ENCODE measurements around the gene SCIN.
"Not testable (repeated sequence)": the region's sequence is repeated elsewhere in the genome, so short reads cannot be mapped to it uniquely, and the experiment has no call there.

The SCIN gene

DNA sequence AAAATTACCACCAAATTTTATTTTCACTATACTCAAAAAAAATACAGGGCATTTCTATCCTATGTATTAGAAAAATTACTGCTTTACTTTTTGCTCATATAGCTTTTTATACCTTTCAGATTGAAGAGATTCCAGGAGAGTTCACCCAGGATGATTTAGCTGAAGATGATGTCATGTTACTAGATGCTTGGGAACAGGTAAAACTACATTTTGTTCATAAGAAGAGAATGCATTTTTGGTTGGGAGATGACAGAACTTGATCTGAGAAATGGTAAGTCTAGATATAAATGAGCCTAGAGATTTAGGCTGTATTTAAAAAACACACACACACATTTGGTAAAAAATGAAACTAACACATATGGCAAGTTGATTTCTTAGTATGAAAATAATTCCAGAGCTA is 78.8 kb downstream of the SCIN start:
- no peak for DNase-seq

- DNase-seq, result no peak
These were observed 79.6 kb downstream of the SCIN start for GRCh38 chr7:12650080-12650479.

DNA sequence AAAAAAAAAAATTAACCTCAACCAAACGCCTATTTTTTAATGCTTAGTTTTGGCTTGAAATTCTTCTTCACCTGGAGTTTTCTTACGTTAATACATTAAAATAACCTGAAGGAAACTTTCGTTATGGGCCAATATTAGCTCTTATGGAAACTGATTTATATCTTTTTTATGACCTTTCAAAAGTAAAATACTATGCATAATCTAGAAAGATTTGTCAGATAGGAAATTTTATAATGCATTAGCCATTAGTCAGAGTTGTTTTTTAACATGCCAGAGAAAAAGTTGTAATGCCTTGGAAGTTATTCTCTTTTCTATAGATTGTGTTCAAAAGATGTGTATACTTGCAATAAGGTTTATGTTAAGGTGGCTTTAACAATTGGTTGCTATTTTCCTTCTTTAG is 82.6 kb downstream of the SCIN start:
- no peak for DNase-seq

- no peak for DNase-seq
These were observed 83.0 kb downstream of the SCIN start for GRCh38 chr7:12653518-12653917.

DNA sequence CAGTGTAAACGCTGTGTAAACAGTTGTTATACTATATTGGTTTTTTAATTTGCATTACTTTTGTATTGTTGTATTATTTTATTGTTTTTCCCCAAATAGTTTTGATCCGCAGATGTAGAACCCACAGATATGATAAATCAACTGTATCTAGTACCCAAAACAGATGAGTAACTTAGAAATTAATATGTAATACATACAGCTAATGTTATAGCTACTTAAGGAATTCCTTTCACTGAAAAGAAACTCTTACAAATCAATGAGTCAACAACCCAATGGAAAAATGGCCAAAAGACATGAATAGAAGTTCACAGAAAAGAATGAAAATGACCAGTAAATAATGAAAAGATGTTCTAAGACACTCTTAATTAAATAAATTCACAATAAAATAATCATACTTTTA is 84.6 kb downstream of the SCIN start:
- no peak for DNase-seq

GRCh38 chr7:12660423-12660822 is 89.9 kb downstream of the SCIN start:
- not testable (repeated sequence) for DNase-seq

DNA sequence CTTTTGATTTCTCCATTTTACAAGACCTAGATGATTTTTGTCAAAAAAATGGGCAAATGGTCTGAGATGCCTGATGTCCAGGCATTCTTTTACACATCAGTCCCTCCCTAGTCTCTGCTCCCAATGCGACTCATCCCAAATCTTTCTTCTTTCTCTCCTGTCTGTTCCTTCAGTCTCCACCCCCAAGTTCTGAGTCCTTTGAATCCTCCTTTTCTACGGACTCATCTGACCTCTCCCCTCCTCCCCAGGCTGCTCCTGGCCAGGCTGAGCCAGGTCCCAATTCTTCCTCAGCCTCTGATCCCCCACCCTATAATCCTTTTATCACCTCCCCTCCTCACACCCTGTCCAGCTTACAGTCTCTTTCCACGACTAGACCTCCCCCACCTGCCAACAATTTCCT is 90.5 kb downstream of the SCIN start:
- not testable (repeated sequence) for DNase-seq

GRCh38 chr7:12661581-12661980 is 91.1 kb downstream of the SCIN start:
- DNase-seq, result no peak

- no peak for DNase-seq
These were observed 99.6 kb downstream of the SCIN start for GRCh38 chr7:12670000-12670729.

DNA sequence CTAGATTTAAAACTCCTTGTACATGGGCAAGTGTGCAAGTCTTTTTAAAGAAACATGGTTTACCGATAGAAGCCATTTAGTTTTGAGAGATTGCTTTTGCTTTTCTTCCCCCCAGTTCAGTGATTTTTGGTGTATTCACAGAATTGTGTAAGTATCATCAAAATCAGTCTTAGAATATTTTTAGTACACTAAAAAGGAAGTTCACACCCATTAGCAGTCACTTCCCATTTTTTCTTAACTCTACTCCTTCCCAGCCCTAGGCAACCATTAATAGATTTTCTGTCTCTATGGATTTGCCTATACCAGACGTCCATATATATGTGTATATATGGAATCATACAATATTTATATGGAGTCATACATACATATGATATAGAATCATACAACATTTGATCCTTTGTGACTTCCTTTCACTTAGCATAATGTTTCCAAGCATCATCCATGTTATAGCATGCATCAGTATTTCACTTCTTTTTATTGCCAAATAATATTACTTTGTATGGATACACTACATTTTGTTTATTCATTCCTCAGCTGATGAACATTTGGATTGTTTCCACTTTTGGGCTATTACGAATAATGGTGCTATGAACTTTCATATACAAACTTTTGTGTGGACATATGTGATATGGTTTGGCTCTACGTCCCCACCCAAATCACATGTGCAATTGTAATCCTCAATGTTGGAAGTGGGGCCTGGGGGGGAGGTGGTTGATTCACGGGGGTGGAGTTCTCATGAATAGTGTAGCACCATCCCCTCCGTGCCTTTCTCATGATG is 100.4 kb downstream of the SCIN start:
- DNase-seq, result no peak

DNA sequence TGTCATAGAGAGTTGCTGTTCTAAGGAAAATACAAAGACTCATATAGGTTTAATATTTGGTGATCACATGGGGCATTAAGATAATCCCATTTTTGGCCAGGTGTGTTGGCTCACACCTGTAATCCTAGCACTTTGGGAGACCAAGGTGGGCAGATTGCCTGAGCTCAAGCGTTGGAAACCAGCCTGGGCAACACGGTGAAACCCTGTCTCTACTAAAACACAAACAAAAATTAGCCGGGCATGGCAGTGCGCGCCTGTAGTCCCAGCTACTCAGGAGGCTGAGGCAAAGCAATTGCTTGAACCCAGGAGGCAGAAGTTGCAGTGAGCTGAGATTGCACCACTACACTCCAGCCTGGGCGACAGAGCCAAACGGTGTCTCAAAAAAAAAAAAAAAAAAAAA is 102.9 kb downstream of the SCIN start:
- DNase-seq, result not testable (repeated sequence)

DNA sequence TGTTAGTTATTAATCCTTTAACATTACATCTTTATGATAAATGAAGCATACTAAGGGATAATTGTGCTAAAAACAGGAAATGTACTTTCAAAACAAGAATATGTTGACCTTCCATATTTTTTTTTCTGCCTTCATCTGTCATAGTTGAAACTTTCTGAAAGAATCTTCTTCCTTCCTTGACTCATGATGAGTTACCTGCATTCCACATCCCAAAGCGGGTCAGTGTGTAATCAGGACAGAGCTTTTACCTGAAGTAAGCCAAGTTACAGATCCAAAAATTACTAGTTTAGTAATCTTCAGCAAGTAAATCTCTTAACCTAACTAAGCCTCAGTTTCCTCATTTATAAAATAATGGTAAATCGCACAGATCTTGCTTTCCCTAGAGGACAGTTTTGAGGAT is 103.5 kb downstream of the SCIN start:
- DNase-seq, result no peak

DNA sequence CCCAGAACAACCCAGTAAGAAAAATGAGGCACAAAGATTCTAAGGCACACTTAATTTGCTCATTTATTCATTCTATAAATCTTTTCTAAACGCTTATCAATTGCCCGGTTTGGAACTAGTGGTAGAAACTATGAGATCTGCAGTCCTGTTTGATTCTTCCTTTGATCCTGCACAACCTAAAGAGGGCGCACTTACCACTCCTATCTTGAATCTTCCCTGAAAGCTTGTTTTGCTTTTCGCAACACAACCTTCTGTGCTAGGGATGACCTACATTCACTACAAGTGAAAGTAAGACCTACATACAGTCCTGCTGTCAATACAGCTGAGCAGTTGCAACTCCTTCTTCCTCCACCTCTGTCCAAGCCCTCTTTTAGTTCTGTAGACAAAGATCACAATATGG is 104.3 kb downstream of the SCIN start:
- no peak for DNase-seq

DNA sequence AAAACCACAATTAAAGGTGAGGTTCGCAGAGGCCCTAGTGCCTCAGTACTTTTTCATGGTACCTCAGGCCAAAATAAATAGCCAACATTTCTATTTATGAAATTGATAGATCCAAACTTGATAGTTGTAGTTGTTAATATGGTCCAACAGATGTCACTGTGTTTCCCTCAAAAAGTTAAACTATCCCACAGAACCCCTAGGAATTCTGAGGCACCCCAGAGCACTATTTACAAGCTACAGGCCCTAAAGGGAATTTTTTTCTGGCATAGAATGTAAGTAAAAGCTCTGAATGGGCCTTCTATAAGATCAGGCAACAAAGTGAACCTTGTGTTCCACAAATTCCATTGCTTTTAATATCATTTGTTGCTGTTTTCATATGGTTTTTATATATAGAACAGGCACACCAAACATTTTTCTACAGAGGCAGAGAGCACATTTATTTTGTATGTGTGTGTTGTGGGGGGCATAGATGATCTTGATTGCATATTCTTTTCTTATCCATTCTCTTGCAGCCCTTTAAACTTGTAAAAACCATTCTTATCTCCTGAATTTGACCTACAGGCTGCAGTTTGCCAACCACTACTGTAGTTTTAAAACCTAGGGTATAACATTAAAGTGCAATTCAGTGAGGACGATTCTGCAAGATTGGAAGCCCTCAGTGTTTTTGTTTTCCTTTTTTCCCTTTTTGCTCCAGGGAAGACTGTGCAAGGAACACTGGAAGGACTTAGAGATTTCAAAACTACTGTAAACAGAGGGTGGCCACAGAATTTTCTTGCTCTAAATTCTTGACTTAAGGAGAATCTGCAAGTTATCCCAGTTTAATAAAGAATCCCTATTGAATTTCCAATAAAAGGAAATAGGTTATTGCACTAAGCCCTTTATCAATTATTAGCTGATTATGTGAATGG is 113.4 kb downstream of the SCIN start:
- DNase-seq, result no peak

DNA sequence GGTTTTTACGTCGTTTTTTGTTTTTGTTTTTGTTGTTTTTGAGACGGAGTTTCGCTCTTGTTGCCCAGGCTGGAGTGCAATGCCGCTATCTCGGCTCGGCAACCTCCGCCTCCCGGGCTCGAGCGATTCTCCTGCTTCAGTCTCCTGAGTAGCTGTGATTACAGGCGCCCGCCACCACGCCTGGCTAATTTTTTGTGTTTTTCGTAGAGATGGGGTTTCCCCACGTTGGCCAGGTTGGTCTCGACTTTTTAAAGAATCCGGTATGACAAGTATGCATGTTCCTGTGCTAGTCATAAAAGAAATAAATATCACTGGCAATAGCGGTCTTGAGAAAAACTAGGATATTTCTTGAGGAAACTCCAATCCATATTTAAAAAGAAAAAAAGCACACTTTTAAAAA is 114.2 kb downstream of the SCIN start:
- DNase-seq, result no peak

GRCh38 chr7:12685550-12685949 is 115.0 kb downstream of the SCIN start:
- no peak for DNase-seq

DNA sequence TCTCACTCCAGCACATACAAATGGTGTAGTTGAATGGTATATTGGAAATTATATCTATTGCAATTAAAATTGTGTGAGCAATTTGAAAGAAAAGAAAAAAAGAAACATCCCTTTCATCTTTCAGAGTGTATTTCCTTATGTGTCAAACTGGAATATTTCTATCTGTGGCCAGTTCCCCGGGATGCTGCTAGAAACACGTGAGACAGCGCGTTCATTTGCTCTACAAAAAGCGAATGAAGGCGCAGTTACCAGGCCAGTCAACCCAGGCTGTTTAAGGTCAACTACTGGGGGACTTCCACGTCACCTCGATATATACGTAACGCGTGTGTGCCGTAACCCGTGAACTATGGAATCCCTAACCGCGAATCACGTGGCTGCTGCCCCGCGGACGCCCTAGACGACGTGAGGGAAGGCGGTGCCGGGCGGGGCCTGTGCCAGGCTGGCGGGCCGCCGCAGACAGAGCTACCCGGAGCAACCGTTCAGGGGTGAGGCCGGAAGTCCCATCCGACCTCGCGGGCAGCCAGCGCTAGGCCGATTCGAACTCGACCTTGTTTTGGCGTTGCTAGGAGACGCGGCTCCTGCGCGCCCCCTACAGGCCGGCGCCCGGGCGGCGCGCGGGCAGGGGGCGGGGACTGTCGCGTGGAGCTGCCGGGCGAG is 115.8 kb downstream of the SCIN start:
- DNase-seq, result peak; percentile 89

GRCh38 chr7:12686891-12687717 is 116.6 kb downstream of the SCIN start, which contains the start of gene ARL4A:
TSS of gene ARL4A (plus strand) at chr7:12687633. CDS start at chr7:12688255, 622 bp downstream.
- peak; percentile 97 for DNase-seq

DNA sequence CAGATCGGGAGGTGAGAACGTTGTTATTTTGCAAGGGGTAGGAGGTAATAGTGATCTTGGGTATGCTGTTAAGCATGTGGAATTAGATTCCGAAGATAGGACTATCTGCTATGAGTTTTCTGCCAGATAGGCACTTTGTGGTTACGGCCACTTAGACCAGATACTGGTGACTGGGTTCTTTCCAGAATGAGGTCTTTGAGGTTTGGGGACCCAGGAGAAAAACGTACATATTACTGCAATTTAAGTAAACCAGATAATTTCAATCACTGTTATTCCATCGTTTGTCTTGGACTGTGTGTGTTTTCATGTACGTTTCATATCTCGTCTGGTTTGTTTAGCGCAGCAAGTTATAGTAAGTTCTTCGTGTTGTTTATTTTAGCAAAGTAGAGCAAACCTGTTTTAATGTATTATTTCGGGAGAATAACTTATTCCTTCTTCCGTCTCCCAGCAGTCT is 117.2 kb downstream of the SCIN start:
- DNase-seq, result peak; percentile 52

GRCh38 chr7:12688485-12689170 is 118.1 kb downstream of the SCIN start:
- DNase-seq, result not testable (repeated sequence)

- no peak for DNase-seq
These were observed 118.9 kb downstream of the SCIN start for GRCh38 chr7:12689451-12689850.
